Pons (tissue), 1 donor: ENCODE measurements around the gene GALNT9.
"Not testable (repeated sequence)": the region's sequence is repeated elsewhere in the genome, so short reads cannot be mapped to it uniquely, and the experiment has no call there.

Experiments used
- DNase-seq: peaks from one replicate; pipeline ENCODE4 v3.0.0-alpha.2; 2016; ENCODE audit warnings: low spot score

The GALNT9 gene

GRCh38 chr12:132196873-132197390, 132.5 kb downstream of the GALNT9 start:
- DNase-seq: no peak

DNA sequence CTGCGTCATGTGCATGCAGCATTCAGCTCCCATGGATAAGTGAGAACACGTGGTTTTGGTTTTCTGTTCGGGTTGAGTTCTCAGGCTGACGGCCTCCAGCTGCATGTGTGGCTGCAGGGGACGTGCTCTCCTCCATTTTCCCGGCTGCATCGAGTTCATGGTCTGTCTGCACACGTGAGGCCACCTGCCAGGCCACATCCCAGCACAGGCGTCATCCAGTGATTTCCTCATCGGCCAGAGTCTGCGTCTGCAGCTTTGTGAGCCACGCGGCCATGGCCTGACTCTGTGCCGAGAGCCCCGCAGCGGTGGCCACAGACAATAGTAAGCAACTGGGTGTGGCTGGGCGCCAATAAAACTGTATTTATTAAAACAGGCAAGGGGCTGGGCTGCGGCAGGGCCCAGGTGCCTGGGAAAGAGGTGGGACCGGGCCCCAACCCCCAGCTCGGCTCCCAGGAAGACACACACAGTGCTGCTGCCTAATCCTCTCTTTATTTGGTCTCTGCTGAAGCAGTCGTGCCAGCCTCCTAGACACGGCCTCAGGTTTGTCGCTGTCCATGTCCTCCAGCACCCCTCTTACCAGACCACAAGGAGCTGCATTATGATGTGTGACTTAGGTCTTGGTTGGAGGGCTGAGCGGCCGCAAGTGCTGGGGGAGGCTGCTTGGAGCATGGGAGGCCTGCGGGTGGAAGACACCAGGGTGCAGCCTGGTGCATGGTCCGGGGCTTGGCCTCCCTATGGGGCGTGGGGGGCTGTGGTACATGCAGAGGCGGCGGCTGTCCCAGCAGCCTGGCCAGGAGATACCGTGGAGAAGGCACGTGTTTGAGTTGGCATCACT, 133.1 kb downstream of the GALNT9 start:
- DNase-seq: no peak

GRCh38 chr12:132195242-132195641, 134.1 kb downstream of the GALNT9 start:
- not testable (repeated sequence) for DNase-seq

- DNase-seq: no peak
Measured at GRCh38 chr12:132194556-132194955, 134.8 kb downstream of the GALNT9 start.

GRCh38 chr12:132194056-132194455, 135.3 kb downstream of the GALNT9 start:
- DNase-seq: no peak

DNA sequence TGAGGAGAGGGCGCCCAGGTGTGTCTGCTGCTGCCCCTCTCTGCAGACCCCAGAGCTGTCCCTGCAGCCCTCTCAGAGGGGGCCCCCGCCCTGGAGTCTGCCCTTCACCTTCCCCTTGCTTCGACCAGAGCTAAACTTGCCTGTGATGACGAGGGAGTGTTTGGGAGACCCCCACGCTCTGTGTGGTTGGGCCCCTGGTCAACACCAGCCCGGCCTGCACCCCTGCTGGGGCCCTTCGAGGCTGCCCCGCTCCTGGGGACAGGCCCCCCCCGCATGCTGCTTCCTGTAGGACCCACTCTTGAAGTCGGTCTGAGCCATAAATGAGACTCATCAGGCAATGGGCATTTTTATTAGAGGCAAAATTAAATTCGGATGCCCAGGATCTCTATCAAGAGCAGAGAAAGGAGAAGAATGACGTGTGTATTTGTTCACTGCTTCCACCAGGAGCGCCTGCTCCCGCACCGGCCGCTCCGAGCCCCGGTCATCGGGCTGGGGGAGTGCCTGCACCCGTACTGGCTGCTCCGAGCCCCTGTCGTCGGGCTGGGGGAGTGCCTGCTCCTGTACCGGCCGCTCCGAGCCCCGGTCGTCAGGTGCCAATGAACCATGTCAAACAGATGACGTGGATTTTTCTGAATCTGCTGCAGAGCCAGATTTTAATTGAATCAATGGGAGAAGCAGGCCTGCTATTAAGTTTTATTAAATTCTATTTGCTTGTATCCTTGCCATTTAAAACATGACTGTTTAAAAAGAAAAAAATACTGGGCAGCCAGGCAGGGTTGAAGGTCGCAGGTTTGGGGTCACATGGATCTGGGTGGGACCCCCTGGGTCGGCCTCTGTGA, 137.5 kb downstream of the GALNT9 start:
- DNase-seq: no peak

DNA sequence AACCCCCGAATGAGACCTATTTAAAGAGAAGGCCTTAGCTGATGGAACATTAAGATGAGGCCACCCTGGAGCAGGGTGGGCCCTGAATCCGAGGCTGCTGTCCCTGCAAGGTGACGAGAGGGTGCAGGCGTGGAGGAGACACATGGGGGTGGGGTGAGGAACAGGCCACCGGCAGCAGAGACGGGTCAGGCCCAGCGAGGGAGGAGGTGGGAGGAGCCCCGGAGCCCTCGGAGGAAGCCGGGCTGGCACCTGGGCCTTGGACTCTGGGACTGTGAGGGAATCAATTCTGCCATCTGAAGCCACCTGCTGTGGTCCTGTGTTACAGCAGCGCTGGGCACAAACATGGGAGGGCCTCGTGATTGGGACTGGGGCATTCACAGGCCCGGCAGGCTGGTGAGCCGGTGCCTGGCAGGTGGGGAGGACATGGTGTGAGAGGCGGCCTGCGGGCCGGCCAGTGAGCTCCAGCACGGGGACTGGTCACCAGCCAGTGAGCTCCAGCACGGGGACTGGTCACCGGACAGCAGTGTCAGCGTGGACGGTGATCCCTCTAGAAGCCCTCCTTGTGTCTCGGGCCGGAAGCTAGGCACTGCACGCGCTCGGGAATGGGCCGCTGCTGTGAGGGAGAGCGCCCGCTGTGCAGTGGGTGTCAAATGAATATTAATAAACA, 138.4 kb downstream of the GALNT9 start:
- DNase-seq: no peak

GRCh38 chr12:132190012-132190755, 139.2 kb downstream of the GALNT9 start:
- DNase-seq: no peak

- DNase-seq: peak; percentile 77
Measured at GRCh38 chr12:132189378-132190011, 139.9 kb downstream of the GALNT9 start.

- DNase-seq: no peak
Measured at GRCh38 chr12:132188916-132189325, 140.5 kb downstream of the GALNT9 start.

DNA sequence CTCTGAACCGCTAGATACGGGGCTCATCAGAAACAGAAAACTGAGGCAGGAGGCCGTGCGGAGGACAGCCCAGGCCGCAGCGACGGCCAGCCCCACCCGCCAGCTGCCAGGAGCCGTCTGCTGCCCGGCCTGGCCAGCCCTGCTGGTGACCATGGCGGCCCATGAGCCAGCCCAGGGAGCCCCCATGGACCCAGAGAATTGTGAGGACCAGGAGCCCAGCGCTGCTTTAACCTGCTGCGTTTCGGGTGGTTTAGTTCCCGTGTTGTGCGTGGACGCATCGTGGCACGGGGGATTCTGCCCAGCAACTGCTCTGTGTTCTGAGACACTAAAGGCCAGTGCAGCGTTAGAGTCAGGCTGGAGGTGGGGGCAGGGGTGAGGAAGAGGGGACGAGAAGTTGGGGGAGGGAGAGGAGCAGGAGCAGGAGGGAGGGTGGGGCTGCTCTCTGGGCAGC, 140.9 kb downstream of the GALNT9 start:
- no peak for DNase-seq

DNA sequence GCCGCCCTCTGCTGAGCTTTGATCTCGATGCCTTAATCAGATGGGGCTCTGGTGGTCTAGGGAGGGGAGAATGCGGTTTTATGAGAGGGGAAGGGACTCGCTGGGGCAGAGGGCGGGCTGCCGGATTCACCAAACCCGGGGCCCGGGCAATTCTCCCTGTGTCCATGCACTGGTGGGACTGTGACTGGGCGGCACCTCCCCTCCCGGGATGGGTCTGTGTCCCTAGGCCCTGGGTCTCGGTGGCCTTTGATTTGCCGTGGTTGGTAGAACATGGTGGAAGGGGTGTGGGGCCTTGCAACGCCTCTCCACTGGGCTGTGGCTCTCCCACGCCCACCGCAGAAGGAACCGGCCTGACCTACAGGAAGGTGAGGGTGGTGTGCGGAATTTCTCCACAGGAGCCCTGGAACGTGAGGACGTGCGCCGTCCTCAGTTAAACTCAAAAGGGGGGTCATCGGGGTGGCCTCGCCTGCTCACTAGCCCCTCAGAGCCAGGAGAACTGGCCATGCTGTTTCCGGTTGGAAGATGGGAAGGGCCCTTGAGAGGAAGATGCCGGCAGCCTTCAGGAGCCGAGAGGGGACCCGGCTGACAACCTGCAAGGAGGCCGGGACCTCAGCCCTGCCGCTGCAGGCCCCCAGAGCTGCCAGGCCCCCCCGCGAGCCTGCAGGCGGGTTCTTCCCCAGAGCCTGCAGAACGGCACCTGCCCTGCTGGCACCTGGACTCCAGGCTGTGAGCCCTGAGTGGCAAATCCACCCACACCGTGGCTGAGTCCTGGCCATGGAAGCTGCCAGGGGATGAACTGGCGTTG, 141.5 kb downstream of the GALNT9 start:
- DNase-seq: no peak

DNA sequence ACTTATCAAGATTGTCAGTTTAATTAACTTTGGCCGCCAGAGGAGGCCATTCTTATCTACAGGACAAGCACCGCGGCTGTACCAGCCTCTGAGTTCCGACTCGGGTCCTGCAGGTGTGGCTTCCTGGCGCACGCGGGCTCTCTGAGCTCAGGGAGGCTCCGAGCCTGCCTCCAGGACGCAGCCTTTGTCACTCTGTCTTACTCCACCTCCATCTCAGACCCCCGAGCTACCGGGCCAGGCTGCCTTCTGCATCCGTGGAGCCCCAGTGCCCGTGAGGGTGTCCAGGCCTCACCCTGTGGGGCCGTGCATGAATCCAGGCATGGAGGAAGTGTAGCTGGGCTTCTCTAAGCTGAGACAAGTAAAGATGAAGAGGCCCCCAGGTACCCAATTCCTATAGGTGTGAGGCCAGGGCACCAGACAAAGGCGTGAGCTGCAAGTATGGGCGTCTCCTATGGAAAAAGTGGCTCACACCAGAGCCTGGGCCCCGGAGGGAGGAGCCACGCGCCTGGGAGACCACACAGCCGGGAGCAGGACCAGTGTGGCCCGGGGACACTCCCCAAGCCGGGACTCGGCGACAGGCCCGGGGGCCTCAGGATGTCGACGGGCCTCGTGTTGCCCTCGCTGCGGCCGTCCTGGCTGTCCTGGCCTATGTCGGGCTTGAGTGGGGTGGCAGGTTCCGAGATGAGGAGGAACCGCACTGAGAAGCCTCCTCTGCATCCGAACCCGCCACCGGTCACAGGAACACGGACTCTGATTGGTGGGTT, 142.3 kb downstream of the GALNT9 start:
- DNase-seq: no peak

- DNase-seq: no peak
Measured at GRCh38 chr12:132186208-132186856, 143.1 kb downstream of the GALNT9 start.

GRCh38 chr12:132185705-132186104, 143.7 kb downstream of the GALNT9 start:
- DNase-seq: no peak

DNA sequence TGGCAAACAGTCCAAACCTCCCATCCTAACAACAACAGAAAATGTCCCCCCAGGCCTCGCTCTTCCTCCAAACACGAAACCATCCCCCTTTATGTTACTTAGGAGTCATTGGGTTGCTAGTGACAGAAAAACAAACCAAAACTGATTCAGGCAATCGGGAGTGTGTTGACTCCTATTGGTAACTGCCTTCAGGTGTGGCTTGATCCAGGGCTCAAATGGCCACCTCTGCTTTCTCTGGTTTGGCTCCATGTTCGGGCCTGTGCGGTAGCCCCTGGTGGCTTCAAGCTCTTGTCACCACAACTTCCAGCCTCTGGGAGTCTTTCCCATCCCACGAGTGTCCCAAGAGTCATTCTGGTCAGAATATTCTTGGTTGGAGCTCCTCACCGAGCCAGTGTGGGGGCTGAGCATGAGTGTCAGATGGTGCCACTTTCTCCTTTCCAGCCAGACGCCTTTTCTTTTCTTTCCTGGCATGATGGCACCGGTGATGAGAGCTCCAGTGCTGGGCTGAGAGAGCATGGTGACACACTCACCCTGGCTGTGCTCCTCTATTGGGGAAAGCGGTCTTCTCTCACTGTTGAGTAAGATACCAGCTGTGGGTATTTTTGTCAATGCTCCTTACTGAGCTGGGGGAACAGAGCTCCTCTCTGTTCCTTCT, 146.6 kb downstream of the GALNT9 start:
- DNase-seq: peak; percentile 20

GRCh38 chr12:132182206-132182710, 147.1 kb downstream of the GALNT9 start:
- DNase-seq: no peak

GRCh38 chr12:132181570-132182200, 147.7 kb downstream of the GALNT9 start:
- no peak for DNase-seq
